Endothelial cell of umbilical vein (primary cell): ENCODE results near the gene MKRN1. TPM values are rescaled to one million over a fixed set of nuclear protein-coding genes. Genes with fewer than 3 reads are reported as not detected.

Experiments used
- BruUV-seq: library from RNA; stranded (reverse); fragments of 400-500 nt; replicated peaks from 2 replicates; lab custom pipeline; 2021; lab: Mats Ljungman, UMichigan
- CTCF ChIA-PET: fragments of 300-600, 350-600 bp; sonication (Branson Sonifier 250); formaldehyde crosslinking; loops from one replicate; lab custom pipeline; 2021; ENCODE audit warnings: antibody characterized with exemption, inconsistent platforms; lab: Charles Lee
- POLR2A ChIA-PET: fragments of 300-600, 350-600 bp; sonication (Branson Sonifier 250); formaldehyde crosslinking; loops from one replicate; lab custom pipeline; 2021; ENCODE audit warnings: antibody characterized with exemption, inconsistent platforms; lab: Charles Lee
- DNase-seq: peaks from one replicate; pipeline ENCODE4 v3.0.0-alpha.2; 2011; ENCODE audit warnings: low read depth, low spot score
- FAIRE-seq: peaks from 2 replicates; lab custom pipeline; 2011; peaks lifted over from hg19 to GRCh38; lab: Jason Lieb, UNC
- H2AFZ ChIP-seq: 2 replicates; pipeline ENCODE4 v1.6.0; 2012; ENCODE audit warnings: low read depth, low read length, control low read depth, inconsistent platforms
- H3K27ac ChIP-seq: 2 replicates; pipeline ENCODE4 v1.5.1; 2011; ENCODE audit warnings: low read depth, mild to moderate bottlenecking, control low read depth, low read length, moderate library complexity; ENCODE audit not compliant: insufficient read depth
- H3K27me3 ChIP-seq, 2 experiments: 2 replicates each; pipeline versions ENCODE4 v1.6.0 to v1.6.1; 2011; ENCODE audit warnings: low read length in 2 of 2, mixed read lengths in 1 of 2; ENCODE audit not compliant: control insufficient read depth in 2 of 2, insufficient read depth in 2 of 2
- H3K36me3 ChIP-seq, 2 experiments: 2 replicates in 1 of 2; 3 replicates in 1 of 2; pipeline ENCODE4 v1.5.1; 2011; ENCODE audit warnings: low read length in 2 of 2, mild to moderate bottlenecking in 1 of 2, moderate library complexity in 1 of 2; ENCODE audit not compliant: control insufficient read depth in 2 of 2, insufficient read depth in 2 of 2; ENCODE audit errors: extremely low read depth in 1 of 2
- H3K4me1 ChIP-seq: 3 replicates; pipeline ENCODE4 v1.5.1; 2011; ENCODE audit warnings: mild to moderate bottlenecking, low read length; ENCODE audit not compliant: control insufficient read depth, insufficient read depth; ENCODE audit errors: extremely low read depth
- H3K4me2 ChIP-seq: 2 replicates; pipeline ENCODE4 v1.6.1; 2011; ENCODE audit warnings: low read length, control low read depth, mixed read lengths; ENCODE audit not compliant: insufficient read depth
- H3K4me3 ChIP-seq, 3 experiments: fragments of 200-600 bp in 1 of 3; sonication (generic), shearing (Covaris generic) in 1 of 3; replicated peaks in 1 of 3; 2 replicates each; pipeline ENCODE4 v1.5.1; 2011 to 2016; ENCODE audit warnings: control low read depth in 3 of 3, low read length in 3 of 3, mild to moderate bottlenecking in 2 of 3, inconsistent platforms in 1 of 3, low read depth in 1 of 3, moderate library complexity in 1 of 3; ENCODE audit not compliant: insufficient read depth in 1 of 3
- H3K79me2 ChIP-seq: 2 replicates; pipeline ENCODE4 v1.6.0; 2012; ENCODE audit warnings: low read length, inconsistent platforms; ENCODE audit not compliant: control insufficient read depth, insufficient read depth
- H3K9ac ChIP-seq: replicated peaks from 2 replicates; pipeline ENCODE3; 2011; ENCODE audit warnings: low read length, control low read depth; ENCODE audit not compliant: insufficient read depth; ENCODE audit errors: extremely low read depth
- H3K9me1 ChIP-seq: replicated peaks from 3 replicates; pipeline ENCODE4 v1.6.0; 2011; ENCODE audit warnings: mild to moderate bottlenecking, low read length; ENCODE audit not compliant: control insufficient read depth, insufficient read depth; ENCODE audit errors: extremely low read depth
- H3K9me3 ChIP-seq: replicated peaks from 2 replicates; pipeline ENCODE4 v1.5.1; 2012; ENCODE audit warnings: low read length, inconsistent platforms; ENCODE audit not compliant: control insufficient read depth, insufficient read depth
- H4K20me1 ChIP-seq: replicated peaks from 2 replicates; pipeline ENCODE3; 2011; ENCODE audit warnings: mild to moderate bottlenecking, low read length; ENCODE audit not compliant: control insufficient read depth, insufficient read depth; ENCODE audit errors: extremely low read depth
- EZH2 ChIP-seq: IDR thresholded peaks from 2 replicates; pipeline ENCODE4 v1.6.1; 2012; ENCODE audit warnings: borderline replicate concordance, low read depth, mild to moderate bottlenecking, moderate library complexity, low read length, inconsistent platforms; ENCODE audit not compliant: severe bottlenecking
- FOS ChIP-seq: IDR thresholded peaks from 2 replicates; pipeline ENCODE4 v1.6.1; 2011; ENCODE audit warnings: mild to moderate bottlenecking, low read length, moderate library complexity, borderline replicate concordance; ENCODE audit not compliant: insufficient read depth
- GATA2 ChIP-seq: IDR thresholded peaks from 2 replicates; pipeline ENCODE4 v1.7.0; 2011; ENCODE audit warnings: low read depth, mild to moderate bottlenecking, moderate library complexity, mixed read lengths, low read length; ENCODE audit not compliant: insufficient read length, insufficient read depth
- JUN ChIP-seq: IDR thresholded peaks from 2 replicates; pipeline ENCODE4 v1.6.1; 2011; ENCODE audit warnings: borderline replicate concordance, low read depth; ENCODE audit not compliant: insufficient read length, insufficient read depth
- MYC ChIP-seq: IDR thresholded peaks from one replicate; pipeline ENCODE4 v1.6.1; 2011; ENCODE audit warnings: mild to moderate bottlenecking, low read depth, low read length
- POLR2A ChIP-seq: IDR thresholded peaks from 2 replicates; pipeline ENCODE4 v1.6.1; 2012; ENCODE audit warnings: low read depth, mild to moderate bottlenecking, control low read depth, low read length
- POLR2AphosphoS5 ChIP-seq: IDR thresholded peaks from 2 replicates; pipeline ENCODE4 v1.6.1; 2012; ENCODE audit warnings: low read depth, mild to moderate bottlenecking, control low read depth, low read length, moderate library complexity; ENCODE audit not compliant: insufficient read depth
- dilution Hi-C: fragments of 300-500 bp; cut with MboI; formaldehyde crosslinking; loops from one replicate; pipeline ENCODE4 v1.15.0; 2019; ENCODE audit warnings: low sequenced_read_pairs; ENCODE audit not compliant: extremely low pct_ligation_motif_present
- intact Hi-C: fragments of 100-400 bp; cut with micrococcal nuclease; formaldehyde crosslinking; loops from one replicate; pipeline ENCODE4 v1.10.0; 2022
- polyA plus RNA-seq, 4 experiments: library from polyadenylated mRNA; depleted of rRNA in 3 of 4; stranded (reverse) in 3 of 4; unstranded in 1 of 4; fragments of >200 nt; gene quantifications; 2 replicates each; pipeline versions ENCODE4 v1.2.1 to v1.2.3, GENCODE V29; 2011 to 2012; ENCODE audit warnings: missing spikeins in 1 of 4
- total RNA-seq: library from RNA; stranded (reverse); gene quantifications from 2 replicates; pipeline ENCODE4 v1.2.3, GENCODE V29; 2021
- TF ChIP-seq, protein P1 (sequence below): IDR thresholded peaks from 2 replicates; pipeline ENCODE4 v1.6.1; 2011; ENCODE audit not compliant: insufficient read depth, insufficient read length
- TF ChIP-seq, protein P2 (sequence below), 2 donors: IDR thresholded peaks; 1 replicate in 1 of 2; 2 replicates in 1 of 2; pipeline ENCODE4 v1.5.1; 2011; ENCODE audit warnings: low read length in 2 of 2, mild to moderate bottlenecking in 2 of 2, moderate library complexity in 2 of 2, control low read depth in 1 of 2, inconsistent platforms in 1 of 2, low read depth in 1 of 2; ENCODE audit not compliant: insufficient read depth in 1 of 2; ENCODE audit errors: extremely low read depth in 1 of 2

Gene MKRN1
- total and polyA plus RNA-seq, 2 donors (not counting 3 experiments of a cell fraction or from before 2014, with no cell fraction given) = 24.9 to 52.2 TPM

DNA sequence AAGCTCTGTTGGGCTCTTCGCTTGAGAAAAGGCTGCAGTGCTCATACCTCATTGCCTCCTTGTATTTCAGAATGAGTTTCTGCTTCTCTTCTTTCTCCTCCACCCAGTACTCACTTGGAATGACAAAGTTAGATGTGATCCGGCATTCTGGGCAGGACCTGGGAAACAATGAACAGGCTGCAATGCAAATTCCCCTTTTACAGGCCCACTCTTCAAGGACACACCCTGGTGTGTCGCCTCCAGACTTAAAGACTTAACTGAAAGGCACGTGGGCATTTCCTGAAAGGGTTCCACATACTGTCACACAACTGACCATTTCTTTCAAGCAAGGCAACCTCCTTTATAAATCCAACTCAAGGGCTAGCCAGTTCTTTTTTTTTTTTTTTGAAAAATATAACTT, 23.6 kb downstream of the MKRN1 start:
- Histone ChIP-seq H3K27ac (no peak overlapping the region), H3K4me3 (no peak overlapping the region), H3K9ac (no peak overlapping the region), H3K4me2 (no peak overlapping the region), H3K79me2 (no peaks in the 10 kb centered on the region), H3K4me1 (peaks cover 3% of the 10 kb centered on the region), H3K36me3 (peaks cover 5 to 9% of the 10 kb centered on the region in 2 experiments), H4K20me1 (no peaks in the 10 kb centered on the region), H2AFZ (no peak overlapping the region), H3K9me3 (no peaks in the 10 kb centered on the region), H3K9me1 (no peaks in the 10 kb centered on the region), H3K27me3 (no peaks in the 10 kb centered on the region)
- FAIRE-seq = no peak
- DNase-seq = no peak
- ChIA-PET POLR2A (no interaction called here), CTCF (interaction anchor here (0.5 kb wide), 1 partner anchor 38 kb away, joined by 3 read pairs; no protein-coding TSS in a partner anchor)
- dilution Hi-C loops (no loop called here), intact Hi-C loops (no loop called here)
- no TSS peak for BruUV-seq
- TF ChIP-seq FOS = no peak

DNA sequence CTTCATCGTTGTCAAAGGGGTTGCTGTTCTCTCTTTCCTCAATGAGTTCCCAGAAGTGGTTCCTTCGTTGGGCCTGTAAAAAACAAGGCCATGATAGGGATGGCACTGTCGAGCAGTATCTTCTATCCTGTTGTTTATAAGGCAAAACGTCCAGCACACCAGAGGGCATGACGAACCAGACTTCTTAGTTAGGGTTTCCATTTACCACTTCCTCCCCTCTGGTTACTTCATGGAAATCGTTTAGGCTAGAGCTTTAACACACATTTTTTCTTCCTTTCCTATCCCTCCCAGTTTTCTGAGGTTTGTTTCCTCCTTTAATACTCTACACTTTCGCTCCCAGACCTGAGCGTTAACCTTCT, 24.7 kb downstream of the MKRN1 start:
- BruUV-seq = no TSS peak
- Histone ChIP-seq H3K4me3 (no peak overlapping the region), H3K36me3 (peaks cover 5 to 9% of the 10 kb centered on the region in 2 experiments), H4K20me1 (no peaks in the 10 kb centered on the region), H3K9me3 (no peaks in the 10 kb centered on the region), H3K9me1 (no peaks in the 10 kb centered on the region), H3K27ac (no peak overlapping the region), H2AFZ (no peak overlapping the region), H3K9ac (no peak overlapping the region), H3K79me2 (no peaks in the 10 kb centered on the region), H3K27me3 (no peaks in the 10 kb centered on the region), H3K4me1 (peaks cover 8% of the 10 kb centered on the region), H3K4me2 (no peak overlapping the region)
- TF ChIP-seq GATA2 (no peak), POLR2A (no peak), FOS (no peak), EZH2 (no peak), JUN (no peak), MYC (no peak), POLR2AphosphoS5 (no peak)
- TF ChIP-seq, protein P1, sequence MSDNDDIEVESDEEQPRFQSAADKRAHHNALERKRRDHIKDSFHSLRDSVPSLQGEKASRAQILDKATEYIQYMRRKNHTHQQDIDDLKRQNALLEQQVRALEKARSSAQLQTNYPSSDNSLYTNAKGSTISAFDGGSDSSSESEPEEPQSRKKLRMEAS = no peak
- TF ChIP-seq, protein P2, sequence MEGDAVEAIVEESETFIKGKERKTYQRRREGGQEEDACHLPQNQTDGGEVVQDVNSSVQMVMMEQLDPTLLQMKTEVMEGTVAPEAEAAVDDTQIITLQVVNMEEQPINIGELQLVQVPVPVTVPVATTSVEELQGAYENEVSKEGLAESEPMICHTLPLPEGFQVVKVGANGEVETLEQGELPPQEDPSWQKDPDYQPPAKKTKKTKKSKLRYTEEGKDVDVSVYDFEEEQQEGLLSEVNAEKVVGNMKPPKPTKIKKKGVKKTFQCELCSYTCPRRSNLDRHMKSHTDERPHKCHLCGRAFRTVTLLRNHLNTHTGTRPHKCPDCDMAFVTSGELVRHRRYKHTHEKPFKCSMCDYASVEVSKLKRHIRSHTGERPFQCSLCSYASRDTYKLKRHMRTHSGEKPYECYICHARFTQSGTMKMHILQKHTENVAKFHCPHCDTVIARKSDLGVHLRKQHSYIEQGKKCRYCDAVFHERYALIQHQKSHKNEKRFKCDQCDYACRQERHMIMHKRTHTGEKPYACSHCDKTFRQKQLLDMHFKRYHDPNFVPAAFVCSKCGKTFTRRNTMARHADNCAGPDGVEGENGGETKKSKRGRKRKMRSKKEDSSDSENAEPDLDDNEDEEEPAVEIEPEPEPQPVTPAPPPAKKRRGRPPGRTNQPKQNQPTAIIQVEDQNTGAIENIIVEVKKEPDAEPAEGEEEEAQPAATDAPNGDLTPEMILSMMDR (IDR thresholded peaks at IDR 0.05; ENCODE audit: extremely low read depth in 1 of 2, insufficient read depth in 1 of 2, low read depth in 1 of 2, low read length in 2 of 2) = no peak
- intact Hi-C loops (no loop called here), dilution Hi-C loops (no loop called here)
- FAIRE-seq (no peak), DNase-seq (no peak)
- ChIA-PET POLR2A (no interaction called here), CTCF (interaction anchor here (1.3 kb wide), 1 partner anchor 10 kb away, joined by 3 read pairs; no protein-coding TSS in a partner anchor)
